Esophagus squamous epithelium (tissue), 4 donors: ENCODE data around the gene FRMD5.

ENCODE experiments used
- CTCF ChIP-seq, 6 experiments: fragments of 450-650 bp in 4 of 6; fragments of 200-600 bp in 2 of 6; sonication (generic) in 2 of 6; IDR thresholded peaks; one replicate each; pipeline ENCODE4 v1.5.1; 2016 to 2019; ENCODE audit warnings: antibody characterized with exemption in 6 of 6, mild to moderate bottlenecking in 4 of 6, moderate library complexity in 4 of 6
- POLR2A ChIP-seq, 4 donors: fragments of 450-650 bp; IDR thresholded peaks; one replicate each; pipeline ENCODE4 v1.6.1; 2017; ENCODE audit warnings: antibody characterized with exemption in 4 of 4, mild to moderate bottlenecking in 4 of 4, moderate library complexity in 3 of 4

- TF ChIP-seq CTCF (IDR thresholded peaks at IDR 0.05) (no peak), POLR2A (IDR thresholded peaks at IDR 0.05) (no peak)
Measured at GRCh38 chr15:44084171-44084570, 110.9 kb downstream of the FRMD5 start.
